GM21360 (cell line): ENCODE results near the gene TRAK1.

Experiments
- ATAC-seq: cut with Tn5 transposase; IDR thresholded peaks from one replicate; pipeline ENCODE4 v1.9.1; 2021; ENCODE audit warnings: mild to moderate bottlenecking, moderate library complexity; ENCODE audit not compliant: unreplicated experiment

The TRAK1 gene

GRCh38 chr3:42174679-42175385, 83.7 kb downstream of the TRAK1 start:
- ATAC-seq, result no peak

GRCh38 chr3:42175386-42176240, 84.5 kb downstream of the TRAK1 start:
- ATAC-seq, result no peak

- no peak for ATAC-seq
Observed at GRCh38 chr3:42176242-42177034, 85.3 kb downstream of the TRAK1 start.

- no peak for ATAC-seq
Observed at GRCh38 chr3:42177068-42177800, 86.1 kb downstream of the TRAK1 start.

- no peak for ATAC-seq
Observed at GRCh38 chr3:42177801-42178150, 86.6 kb downstream of the TRAK1 start.

GRCh38 chr3:42179110-42179725, 88.1 kb downstream of the TRAK1 start:
- no peak for ATAC-seq

- no peak for ATAC-seq
Observed at GRCh38 chr3:42180901-42181300, 89.7 kb downstream of the TRAK1 start.

GRCh38 chr3:42182555-42182954, 91.4 kb downstream of the TRAK1 start:
- ATAC-seq, result no peak

- ATAC-seq, result no peak
Observed at GRCh38 chr3:42183991-42184632, 93.0 kb downstream of the TRAK1 start.

GRCh38 chr3:42184651-42185443, 93.7 kb downstream of the TRAK1 start:
- no peak for ATAC-seq

GRCh38 chr3:42187936-42188335, 96.8 kb downstream of the TRAK1 start:
- ATAC-seq, result no peak

- ATAC-seq, result no peak
Observed at GRCh38 chr3:42188376-42188775, 97.2 kb downstream of the TRAK1 start.

- no peak for ATAC-seq
Observed at GRCh38 chr3:42189001-42189460, 97.9 kb downstream of the TRAK1 start.

GRCh38 chr3:42189736-42190135, 98.6 kb downstream of the TRAK1 start:
- ATAC-seq, result no peak

- no peak for ATAC-seq
Observed at GRCh38 chr3:42190701-42191442, 99.7 kb downstream of the TRAK1 start.

GRCh38 chr3:42191443-42191747, 100.2 kb downstream of the TRAK1 start:
- ATAC-seq, result no peak

GRCh38 chr3:42192334-42193200, 101.4 kb downstream of the TRAK1 start:
- peak; percentile 38 for ATAC-seq
